GM18508 (cell line): ENCODE measurements around the gene ZBTB9.

Experiments
- ATAC-seq: cut with Tn5 transposase; IDR thresholded peaks from one replicate; pipeline ENCODE4 v1.9.1; 2021; ENCODE audit warnings: moderate number of reproducible peaks; ENCODE audit not compliant: insufficient read depth, unreplicated experiment

ZBTB9 gene, protein sequence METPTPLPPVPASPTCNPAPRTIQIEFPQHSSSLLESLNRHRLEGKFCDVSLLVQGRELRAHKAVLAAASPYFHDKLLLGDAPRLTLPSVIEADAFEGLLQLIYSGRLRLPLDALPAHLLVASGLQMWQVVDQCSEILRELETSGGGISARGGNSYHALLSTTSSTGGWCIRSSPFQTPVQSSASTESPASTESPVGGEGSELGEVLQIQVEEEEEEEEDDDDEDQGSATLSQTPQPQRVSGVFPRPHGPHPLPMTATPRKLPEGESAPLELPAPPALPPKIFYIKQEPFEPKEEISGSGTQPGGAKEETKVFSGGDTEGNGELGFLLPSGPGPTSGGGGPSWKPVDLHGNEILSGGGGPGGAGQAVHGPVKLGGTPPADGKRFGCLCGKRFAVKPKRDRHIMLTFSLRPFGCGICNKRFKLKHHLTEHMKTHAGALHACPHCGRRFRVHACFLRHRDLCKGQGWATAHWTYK

DNA sequence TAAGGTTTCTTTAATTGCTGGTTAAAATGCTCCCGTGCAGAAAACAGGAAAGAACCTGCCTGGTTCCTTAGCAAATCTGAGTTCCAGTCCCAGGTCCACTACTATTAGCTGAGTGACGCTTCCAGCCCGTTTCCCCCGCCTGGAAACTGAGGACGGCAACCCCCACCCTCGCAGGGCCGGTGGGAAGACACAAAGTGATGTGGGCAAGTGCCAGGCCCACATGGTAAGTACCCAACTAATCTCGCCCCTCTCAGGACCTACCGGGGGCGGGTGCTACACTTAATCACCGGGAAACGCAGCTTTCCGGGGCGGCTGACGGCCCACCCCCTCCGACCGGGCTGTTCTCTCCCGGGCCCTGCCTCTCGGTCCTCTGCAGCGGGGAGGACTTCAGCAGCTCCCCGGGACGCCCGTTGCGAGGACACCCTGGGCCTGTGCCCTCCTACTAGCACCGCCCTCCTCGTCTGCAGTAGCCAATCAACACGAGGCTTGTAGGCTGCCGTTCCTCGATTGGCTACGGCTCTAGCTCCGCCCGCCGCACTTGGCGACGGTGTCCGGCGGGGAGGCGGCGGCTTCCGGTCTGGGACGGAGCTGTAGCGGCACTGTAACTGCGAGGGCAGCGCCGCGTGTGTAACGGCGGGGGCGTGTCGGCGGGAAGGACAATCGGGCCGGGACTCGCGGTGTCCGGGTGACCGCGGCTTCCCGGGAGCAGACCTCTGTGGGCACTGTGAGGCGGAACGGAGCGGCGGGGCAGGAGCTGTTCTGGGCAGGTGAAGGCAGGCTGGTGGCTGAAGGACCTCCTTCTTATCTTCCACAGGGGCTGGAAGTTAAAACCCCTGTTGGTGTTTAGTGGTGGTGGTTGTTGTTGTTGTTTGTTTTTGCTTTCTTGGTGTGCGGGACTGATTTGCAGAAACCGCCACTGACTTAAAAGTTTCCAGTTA is at the start of gene ZBTB9:
ZBTB9 (plus strand) TSS at position 568 of the 938 bp plus-strand sequence. CDS start 525 bp downstream, outside the sequence.
- ATAC-seq, result peak; percentile 90

DNA sequence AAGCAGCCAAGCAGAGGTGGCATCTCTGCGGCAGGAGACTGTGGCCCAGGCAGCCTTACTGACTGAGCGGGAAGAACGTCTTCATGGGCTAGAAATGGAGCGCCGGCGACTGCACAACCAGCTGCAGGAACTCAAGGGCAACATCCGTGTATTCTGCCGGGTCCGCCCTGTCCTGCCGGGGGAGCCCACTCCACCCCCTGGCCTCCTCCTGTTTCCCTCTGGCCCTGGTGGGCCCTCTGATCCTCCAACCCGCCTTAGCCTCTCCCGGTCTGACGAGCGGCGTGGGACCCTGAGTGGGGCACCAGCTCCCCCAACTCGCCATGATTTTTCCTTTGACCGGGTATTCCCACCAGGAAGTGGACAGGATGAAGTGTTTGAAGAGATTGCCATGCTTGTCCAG is 49.5 kb upstream of the ZBTB9 start:
- ATAC-seq, result no peak

DNA sequence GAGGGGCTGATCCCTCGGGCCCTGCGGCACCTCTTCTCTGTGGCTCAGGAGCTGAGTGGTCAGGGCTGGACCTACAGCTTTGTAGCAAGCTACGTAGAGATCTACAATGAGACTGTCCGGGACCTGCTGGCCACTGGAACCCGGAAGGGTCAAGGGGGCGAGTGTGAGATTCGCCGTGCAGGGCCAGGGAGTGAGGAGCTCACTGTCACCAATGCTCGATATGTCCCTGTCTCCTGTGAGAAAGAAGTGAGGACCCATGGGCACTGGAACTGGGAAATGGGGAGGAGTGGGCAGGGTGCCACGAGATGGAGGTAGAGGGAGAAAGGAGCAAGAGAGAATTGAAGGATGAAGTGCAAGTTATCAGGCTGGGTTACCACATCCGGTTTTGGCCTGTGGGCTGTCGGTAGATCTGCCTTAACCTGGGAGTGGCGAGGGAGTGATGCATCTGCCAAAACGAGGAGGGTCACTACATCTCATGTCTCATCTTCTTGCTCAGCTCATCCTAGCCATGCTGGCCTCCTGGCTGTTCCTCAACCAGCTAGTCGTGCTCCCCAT is 48.9 kb upstream of the ZBTB9 start:
- no peak for ATAC-seq

DNA sequence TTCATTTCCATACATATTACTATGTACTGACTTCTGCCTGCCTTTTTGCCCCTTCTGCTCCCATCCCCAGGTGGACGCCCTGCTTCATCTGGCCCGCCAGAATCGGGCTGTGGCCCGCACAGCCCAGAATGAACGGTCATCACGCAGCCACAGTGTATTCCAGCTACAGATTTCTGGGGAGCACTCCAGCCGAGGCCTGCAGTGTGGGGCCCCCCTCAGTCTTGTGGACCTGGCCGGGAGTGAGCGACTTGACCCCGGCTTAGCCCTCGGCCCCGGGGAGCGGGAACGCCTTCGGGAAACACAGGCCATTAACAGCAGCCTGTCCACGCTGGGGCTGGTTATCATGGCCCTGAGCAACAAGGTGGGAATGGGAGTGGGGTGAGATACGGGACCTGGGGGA is 48.2 kb upstream of the ZBTB9 start:
- no peak for ATAC-seq

DNA sequence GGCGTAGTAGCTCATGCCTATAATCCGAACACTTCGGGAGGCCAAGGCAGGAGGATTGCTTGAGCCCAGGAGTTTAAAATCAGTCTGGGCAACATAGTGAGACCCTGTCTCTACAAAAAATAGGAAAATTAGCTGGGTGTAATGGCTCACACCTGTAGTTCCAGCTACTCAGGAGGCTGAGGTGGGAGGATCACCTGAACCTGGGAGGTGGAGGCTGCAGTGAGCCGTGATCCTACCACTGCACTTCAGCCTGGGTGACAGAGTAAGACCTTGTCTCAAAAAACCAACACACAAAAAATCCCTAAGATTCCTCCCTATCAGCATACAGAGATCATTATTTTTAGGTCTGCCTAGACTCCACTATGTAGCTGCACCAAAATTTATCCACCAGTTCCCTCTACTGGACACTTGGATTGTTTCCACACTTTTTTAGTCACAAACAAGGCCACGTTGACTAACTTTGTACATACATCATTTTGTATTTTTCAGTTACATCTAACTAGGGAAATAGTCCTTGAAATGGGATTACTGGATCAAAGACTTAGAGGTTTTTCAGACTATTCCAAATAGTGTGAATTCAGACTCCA is 47.2 kb upstream of the ZBTB9 start:
- ATAC-seq, result no peak

DNA sequence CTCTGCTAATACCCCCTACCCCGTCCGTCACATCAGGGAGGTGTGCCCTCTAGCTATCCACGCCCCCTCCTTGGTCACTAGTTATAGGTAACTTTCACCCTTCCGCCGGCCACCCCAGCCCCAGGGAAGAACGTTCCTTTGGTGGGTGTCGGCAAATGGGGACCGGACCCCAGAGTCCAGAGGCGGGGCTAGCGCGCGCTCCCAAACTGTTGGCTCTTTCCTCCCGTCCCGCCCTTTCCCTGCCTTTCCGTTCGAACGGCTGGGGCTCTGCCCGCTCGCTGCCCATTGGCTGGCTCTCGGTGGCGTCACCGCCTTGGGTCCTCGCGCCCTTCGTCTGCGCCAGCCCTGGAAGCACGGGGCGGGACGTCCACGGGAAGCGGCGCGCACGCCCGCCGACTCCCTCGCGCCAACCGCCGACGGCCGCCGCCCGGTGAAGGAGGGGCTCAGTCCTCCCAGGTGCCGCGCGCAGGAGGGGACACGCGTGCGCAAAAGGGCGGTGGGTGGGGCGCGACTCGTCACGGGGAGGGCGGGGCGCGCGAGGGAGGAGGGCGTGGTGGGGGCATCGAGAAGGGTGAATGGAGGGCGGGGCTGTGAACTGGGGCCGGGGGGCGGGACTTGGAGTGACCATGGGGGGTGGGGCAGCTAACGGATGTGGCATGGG is 44.2 kb upstream of the ZBTB9 start:
- ATAC-seq, result peak; percentile 44

DNA sequence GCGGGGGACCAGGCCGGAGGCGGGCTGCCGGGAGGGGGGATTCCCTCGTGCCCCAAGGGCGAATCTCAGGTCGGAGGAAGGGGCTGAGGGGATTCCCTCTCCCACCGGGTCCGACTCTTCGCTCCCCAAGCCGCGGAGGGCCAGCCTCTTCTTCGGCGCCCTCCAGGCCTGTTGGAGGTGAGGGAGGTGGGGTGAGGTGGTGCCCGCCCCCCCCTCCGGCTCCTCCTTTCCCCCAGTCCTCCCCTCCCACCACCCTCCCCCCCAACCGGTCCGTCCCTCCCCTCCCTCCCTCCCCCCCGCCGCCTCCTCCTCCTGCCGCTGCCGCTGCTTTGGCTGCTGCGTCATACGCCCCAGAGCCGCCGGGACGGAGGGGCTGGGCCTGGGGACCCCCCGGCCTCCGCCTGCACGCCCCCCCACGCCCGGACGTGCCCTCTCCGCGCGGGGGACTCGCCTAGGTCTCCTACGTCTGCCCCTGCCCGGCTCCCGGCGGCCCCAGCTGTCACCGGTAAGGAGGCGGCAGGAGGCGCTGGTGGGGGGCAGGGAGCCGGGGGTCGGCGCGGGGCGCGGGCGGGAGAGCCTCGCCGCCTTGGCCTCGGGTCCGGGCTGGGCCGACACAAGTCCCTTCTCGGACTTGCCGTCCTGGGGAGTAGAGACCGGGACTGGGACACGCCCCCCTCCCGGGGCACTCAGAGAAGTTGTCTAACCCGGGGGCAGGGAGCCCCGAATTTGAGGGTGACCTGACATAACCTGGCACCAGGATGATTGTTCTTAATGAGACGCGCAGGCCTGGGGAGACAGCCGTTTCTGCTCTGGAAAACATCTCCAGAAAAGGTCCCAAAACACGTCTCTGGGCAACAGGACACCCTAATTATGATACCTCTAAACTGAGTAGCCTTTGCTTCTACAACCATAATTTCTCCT is 43.4 kb upstream of the ZBTB9 start, which contains the start of gene PHF1:
PHF1 (plus strand) TSS at position 304 of the 921 bp plus-strand sequence. CDS start 1,250 bp downstream, outside the sequence.
- ATAC-seq, result no peak

DNA sequence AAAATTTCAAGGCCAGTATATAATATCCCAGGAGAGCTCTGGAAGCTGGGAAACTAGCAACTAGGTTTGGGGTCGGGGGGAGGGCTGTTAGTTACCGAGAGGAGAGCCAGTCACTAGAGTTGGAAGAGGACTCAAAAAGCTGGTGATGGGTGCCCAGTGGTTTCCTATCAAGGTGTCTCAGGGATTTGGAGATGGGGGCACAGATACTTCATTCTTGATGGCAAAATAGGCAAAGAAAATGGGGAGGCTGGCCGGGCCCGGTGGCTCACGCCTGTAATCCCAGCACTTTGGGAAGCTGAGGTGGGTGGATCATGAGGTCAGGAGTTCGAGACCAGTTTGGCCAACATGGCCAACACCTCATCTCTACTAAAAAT is 42.8 kb upstream of the ZBTB9 start:
- ATAC-seq, result no peak

DNA sequence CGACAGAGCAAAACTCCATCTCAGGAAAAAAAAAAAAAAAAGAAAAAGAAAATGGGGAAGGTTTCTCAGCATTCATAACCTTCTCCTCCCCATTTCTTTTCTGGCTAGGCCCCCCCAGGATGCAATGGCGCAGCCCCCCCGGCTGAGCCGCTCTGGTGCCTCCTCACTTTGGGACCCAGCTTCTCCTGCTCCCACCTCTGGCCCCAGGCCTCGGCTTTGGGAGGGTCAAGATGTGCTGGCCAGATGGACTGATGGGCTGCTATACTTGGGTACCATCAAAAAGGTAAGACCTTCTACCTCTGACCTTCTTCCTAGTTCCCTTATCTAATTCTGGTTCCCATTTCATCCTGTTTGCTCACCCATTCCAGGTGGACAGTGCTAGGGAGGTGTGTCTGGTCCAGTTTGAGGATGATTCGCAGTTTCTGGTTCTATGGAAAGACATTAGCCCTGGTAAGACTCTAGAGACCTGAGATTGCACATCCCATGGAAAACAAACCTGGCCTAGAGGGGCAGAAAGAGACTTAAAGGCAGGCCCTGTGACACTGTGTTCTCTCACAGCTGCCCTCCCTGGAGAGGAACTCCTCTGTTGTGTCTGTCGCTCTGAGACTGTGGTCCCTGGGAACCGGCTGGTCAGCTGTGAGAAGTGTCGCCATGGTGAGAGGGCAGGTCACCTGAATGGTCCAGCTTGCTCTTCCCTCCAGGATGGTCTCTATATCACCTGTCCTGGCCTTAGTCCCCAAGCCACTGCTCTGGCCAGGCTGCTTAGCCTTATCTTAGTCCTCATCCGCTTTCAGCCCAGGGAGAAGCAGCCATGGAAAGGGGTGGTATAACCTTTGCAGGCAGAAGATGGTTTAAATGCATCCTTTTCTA is 42.0 kb upstream of the ZBTB9 start:
- no peak for ATAC-seq

DNA sequence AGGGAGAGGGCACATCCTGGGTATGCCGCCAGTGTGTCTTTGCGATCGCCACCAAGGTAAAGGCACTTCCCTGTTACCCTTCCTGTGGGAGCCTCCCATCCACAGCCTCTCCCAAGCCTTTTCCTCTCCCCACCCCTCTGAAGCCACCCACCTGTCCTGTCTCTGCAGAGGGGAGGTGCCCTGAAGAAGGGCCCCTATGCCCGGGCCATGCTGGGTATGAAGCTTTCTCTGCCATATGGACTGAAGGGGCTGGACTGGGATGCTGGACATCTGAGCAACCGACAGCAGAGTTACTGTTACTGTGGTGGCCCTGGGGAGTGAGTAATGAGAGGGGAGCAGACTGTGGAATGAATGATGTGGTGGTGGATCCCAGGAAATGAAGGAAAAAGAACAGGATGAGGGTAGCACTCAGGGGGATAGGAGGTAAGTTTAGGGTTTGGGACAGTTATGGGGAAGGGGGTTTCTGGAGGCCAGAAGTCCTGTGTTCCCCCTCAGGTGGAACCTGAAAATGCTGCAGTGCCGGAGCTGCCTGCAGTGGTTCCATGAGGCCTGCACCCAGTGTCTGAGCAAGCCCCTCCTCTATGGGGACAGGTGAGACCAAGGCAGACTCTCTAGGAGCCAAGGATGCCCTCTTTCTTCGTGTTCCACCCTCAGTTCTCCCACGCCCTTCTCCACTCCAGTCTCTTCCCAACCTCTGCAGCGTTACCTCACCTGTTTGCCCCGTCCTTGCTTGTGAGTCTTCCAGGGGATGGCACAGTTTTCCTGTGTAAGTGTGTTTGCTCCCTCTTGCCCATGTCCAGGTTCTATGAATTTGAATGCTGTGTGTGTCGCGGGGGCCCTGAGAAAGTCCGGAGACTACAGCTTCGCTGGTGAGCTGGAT is 40.9 kb upstream of the ZBTB9 start:
- ATAC-seq, result no peak

DNA sequence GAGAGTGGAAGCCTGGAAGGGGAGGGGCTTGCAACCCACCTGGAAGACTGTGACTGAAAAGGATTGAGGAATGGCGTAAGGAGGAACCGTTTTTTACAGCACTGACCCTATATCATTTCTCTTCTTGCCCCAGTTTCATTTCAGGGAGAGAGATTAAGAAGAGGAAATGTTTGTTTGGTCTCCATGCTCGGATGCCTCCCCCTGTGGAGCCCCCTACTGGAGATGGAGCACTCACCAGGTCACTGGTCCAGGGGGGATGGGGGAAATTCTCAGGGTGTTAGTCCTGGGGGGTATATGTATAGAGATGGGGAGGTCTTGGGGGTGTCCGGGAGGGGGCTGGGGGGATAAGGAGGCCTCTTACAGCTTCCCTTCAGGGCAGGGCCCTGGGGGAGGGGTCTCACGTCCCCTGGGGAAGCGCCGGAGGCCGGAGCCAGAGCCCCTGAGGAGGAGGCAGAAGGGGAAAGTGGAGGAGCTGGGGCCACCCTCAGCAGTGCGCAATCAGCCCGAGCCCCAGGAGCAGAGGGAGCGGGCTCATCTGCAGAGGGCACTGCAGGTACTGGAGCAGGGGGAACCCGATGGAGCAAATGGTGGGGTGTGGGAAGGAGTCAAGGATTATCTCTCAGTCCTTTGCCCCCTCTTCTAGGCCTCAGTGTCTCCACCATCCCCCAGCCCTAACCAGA is 39.6 kb upstream of the ZBTB9 start:
- no peak for ATAC-seq

DNA sequence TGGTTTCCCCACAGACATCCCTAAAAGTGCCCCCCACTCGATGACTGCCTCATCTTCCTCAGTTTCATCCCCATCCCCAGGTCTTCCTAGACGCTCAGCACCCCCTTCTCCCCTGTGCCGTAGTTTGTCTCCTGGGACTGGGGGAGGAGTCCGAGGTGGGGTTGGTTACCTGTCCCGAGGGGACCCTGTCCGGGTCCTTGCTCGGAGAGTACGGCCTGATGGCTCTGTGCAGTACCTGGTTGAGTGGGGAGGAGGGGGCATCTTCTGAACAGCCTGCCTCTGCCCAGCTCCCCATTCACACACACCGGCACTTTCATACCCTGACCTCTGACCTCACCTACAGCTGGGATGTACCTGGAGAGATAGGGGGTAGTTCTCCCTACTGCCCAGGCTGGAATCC is 38.5 kb upstream of the ZBTB9 start:
- no peak for ATAC-seq

DNA sequence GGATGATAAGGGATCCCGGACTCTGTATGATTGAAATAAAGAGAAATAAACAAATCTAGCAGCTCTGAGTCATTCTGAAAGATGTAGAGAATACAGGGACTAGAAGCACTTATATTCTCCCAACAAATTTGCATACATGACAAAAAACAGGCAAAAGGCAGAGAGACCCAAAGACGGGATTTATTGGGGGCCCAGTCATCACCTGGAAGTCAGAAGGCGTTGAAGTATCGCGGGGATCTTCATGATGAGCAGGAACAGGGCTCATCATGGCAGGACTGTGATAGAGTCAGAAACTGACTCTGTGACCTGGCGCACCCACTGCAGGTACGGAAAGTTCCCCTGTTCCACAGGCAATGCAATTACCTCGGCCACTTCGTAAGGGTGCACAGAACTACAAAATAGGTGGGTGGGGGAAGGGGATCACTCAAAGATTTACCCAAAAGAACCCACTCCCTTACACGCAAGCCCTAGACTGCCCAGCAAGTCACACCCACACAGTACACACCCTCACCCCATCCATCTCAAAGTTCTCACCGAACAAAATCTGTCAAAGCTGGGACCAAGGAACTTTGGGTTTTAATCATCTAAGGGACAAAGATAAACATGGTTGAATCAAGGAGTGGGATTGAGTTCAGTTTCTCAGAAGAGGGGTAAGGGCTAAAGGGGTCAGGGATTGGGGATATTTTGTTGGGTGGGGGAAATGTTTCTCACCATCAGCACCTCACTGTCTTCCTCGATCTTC is 37.8 kb upstream of the ZBTB9 start:
- no peak for ATAC-seq

DNA sequence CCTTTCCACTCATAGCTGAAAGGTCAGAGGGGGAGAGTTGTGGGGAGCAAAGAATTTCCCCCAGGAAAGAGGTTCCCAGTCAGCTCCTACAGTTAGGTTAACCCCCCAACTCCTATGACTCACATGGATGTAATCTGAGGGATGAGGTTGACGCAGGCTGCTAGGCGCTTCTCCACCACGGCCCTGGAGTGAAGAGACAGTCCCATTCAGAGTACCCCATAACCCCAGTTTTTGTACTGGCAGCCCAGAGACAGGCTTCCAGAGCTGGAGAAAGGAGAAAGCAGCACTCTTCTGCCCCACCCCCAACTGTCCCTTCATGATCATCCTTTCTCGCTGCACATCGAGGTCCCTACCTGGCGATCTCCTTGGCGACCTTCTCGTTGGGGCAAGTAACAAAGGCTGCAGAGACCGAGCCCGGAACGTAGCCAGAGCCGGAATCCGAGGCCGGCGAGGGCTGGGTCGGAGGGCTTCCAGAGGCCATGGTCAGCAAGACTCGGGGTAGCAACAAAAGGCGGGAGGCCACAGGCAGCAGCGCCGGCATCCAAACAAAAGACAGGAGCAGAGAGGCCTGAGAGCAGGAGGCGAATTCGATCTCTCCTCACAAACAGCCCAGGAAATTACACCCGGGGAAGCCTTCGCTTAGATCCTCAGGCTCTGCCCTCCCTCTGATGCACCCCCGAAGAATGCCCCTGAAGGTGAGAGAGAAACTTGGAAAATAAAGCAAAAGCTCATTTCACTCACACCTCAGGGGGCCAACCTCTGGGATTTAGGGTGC is 37.1 kb upstream of the ZBTB9 start:
- ATAC-seq, result no peak
